Mucosa of descending colon (tissue), 3 donors: Measurements from ENCODE around the gene KMT2B. TPM values are rescaled to one million over a fixed set of nuclear protein-coding genes. Genes with fewer than 3 reads are reported as not detected.

Source experiments
- ATAC-seq: fragments of 200-7000 bp; cut with Tn5 transposase; one replicate; pipeline ENCODE4 v1.9.1; 2020; ENCODE audit warnings: mild to moderate bottlenecking, moderate library complexity
- DNase-seq, 3 donors: peaks; one replicate each; pipeline ENCODE4 v3.0.0-alpha.2; 2020
- H3K36me3 ChIP-seq: fragments of 200-600 bp; one replicate; pipeline ENCODE4 v1.8.0; 2021; ENCODE audit warnings: low read depth, mild to moderate bottlenecking
- H3K4me1 ChIP-seq: fragments of 200-600 bp; one replicate; pipeline ENCODE4 v1.8.0; 2021; ENCODE audit warnings: low read depth, mild to moderate bottlenecking
- H3K4me3 ChIP-seq: fragments of 200-600 bp; one replicate; pipeline ENCODE4 v1.8.0; 2021; ENCODE audit warnings: mild to moderate bottlenecking
- H3K9me3 ChIP-seq: fragments of 200-600 bp; one replicate; pipeline ENCODE4 v1.8.0; 2021; ENCODE audit warnings: mild to moderate bottlenecking
- intact Hi-C, 2 donors: fragments of 100-400 bp; cut with DNase I in 1 of 2; cut with micrococcal nuclease in 1 of 2; formaldehyde crosslinking; loops; one replicate each; pipeline versions ENCODE4 v1.11.0 to v1.11.1; 2022; cut with DNase I, micrococcal nuclease
- total RNA-seq, 3 donors: library from RNA; stranded (reverse); fragmentation: NEBNext Ultra II Directional in 2 of 3; extraction: Animal tissue kit (Norgen Biotek cat#: 25700) in 2 of 3; gene quantifications; one replicate each; pipeline versions ENCODE4 v1.2.1 to v1.2.4, GENCODE V29; 2021 to 2023
- TF ChIP-seq, protein P1 (sequence below): fragments of 200-600 bp; IDR thresholded peaks from one replicate; pipeline ENCODE4 v1.8.0; 2022; ENCODE audit warnings: antibody characterized with exemption, mild to moderate bottlenecking
- donor health status: DM: no; HTN: no; CAD: no; lungs with moderate emphysema.
- donor health status: DM: no; HTN: no; CAD: no.
- donor health status: DM: no; HTN: yes; CAD: no.

The KMT2B gene
- total RNA-seq, 3 donors from 2014 or later: 35.9 to 49.2 (median 37.5) TPM

DNA sequence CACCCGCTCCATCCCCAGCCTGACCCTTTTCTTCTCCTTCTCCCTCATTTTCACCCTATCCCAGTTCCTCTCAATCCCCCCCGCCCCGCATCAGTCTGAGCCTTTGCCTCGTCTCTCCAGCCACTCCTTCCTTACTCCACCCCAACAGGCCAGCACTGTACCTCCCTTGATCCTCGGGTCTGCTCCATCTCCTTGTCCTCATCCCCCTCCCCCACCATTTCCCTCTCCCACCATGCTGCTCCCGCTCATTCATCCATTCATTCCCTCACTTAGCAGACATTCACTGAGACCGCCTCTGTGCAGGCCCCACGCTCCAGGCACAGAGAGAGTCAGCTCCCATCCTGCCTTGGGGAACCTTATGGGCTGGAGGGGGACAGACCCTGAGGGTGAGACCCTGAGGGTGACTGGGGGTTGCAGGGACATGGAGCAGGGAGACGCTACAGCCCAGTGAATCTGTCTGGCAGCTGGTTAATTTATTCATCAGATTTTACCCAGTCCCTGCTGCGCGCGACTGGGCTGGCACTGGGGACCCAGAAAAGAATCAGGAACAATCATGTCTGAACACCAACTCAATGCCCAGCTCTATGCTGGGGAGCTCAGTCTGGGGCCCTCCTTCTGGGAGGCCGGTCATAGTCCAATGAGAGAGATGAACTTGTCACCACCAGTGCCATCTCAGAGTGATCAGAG, 58.4 kb downstream of the KMT2B start:
- H3K4me1 ChIP-seq: no peaks in the 10 kb centered on the region
- TF ChIP-seq, protein P1, sequence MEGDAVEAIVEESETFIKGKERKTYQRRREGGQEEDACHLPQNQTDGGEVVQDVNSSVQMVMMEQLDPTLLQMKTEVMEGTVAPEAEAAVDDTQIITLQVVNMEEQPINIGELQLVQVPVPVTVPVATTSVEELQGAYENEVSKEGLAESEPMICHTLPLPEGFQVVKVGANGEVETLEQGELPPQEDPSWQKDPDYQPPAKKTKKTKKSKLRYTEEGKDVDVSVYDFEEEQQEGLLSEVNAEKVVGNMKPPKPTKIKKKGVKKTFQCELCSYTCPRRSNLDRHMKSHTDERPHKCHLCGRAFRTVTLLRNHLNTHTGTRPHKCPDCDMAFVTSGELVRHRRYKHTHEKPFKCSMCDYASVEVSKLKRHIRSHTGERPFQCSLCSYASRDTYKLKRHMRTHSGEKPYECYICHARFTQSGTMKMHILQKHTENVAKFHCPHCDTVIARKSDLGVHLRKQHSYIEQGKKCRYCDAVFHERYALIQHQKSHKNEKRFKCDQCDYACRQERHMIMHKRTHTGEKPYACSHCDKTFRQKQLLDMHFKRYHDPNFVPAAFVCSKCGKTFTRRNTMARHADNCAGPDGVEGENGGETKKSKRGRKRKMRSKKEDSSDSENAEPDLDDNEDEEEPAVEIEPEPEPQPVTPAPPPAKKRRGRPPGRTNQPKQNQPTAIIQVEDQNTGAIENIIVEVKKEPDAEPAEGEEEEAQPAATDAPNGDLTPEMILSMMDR: no peak
- H3K9me3 ChIP-seq: no peaks in the 10 kb centered on the region
- ATAC-seq: no peak
- no peak for DNase-seq
- H3K4me3 ChIP-seq: no peak overlapping the region
- intact Hi-C loops: no loop called here
- no peaks in the 10 kb centered on the region for H3K36me3 ChIP-seq

DNA sequence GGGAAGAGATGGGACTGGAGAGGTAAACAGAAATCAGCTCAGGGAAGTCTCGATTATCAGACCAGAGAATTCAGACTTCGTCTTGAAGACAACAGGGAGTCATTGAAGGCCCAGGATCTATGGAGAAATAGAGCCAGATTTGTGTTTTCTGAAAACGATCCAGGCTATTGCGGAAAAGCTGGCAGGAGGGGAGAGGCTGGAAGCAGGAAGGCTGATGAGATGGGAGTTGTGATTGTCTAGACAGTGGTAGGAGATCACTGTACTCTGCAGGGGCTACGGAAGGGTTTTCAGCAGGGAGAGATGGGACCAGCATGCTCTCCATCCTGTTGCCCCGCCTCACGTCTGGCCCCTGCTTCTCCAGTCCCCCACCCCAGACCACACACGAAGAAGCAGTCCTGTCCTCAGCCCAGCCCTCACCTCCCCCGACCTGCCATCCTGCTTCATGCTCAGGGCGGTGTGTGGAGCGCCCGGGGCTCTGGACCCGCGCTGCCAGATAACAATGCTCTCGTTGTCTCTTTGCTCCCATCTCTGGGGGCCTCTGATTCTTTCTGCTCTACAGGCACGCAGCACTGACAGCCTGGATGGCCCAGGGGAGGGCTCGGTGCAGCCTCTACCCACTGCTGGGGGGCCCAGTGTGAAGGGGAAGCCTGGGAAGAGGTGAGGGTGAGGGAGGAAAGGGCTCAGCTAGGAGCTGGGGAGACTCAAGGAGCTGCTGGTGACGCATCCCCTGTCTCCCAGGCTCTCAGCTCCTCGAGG, 59.5 kb downstream of the KMT2B start:
- peak in 1 of 3 donors; percentile 23 for DNase-seq
- H3K9me3 ChIP-seq: no peaks in the 10 kb centered on the region
- no peak for ATAC-seq
- no peaks in the 10 kb centered on the region for H3K36me3 ChIP-seq
- no peaks in the 10 kb centered on the region for H3K4me1 ChIP-seq
- intact Hi-C loops: no loop called here
- H3K4me3 ChIP-seq: no peak overlapping the region
- TF ChIP-seq, protein P1: no peak

DNA sequence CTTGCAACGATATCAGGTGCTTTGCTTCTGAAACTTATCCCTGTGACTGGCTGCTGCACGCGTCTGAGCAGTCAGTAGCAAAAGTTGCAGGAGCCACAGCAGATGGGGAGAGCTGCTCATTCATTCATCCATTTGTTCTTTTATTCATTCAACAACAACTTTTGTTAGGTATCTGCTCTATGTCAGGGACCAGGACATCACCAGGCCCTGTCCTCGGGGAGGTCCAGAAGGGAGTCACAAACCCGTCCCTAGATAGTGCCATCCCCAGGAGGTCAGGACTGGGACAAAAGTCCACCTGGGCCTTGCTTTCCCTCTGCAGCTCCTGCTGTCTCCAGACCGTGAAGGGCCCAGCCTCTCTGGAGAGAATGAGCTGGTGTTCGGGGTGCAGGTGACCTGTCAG, 60.2 kb downstream of the KMT2B start:
- TF ChIP-seq, protein P1: no peak
- H3K4me3 ChIP-seq: no peak overlapping the region
- intact Hi-C loops: no loop called here

DNA sequence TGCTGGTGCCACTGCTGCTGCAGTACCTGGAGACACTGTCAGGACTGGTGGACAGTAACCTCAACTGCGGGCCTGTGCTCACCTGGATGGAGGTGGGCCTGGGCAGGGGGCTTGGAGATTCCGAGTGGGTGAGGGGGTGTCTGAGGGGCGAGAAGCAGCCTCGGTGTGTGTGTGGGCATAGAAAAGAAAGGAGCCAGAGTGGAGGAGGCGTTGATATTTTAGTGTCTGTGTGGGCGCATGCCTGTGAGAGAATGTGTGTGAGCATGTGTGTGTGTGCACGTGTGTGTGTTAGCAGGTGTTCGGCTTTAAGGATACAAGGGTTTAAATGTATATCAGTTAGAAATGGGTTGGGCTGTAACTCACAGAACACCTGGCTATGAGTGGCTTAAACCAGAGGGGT, 61.2 kb downstream of the KMT2B start:
- intact Hi-C loops: no loop called here
- DNase-seq: peak in 1 of 3 donors; percentile 10
- Histone ChIP-seq H3K4me3 (no peak overlapping the region), H3K9me3 (no peaks in the 10 kb centered on the region), H3K36me3 (no peaks in the 10 kb centered on the region), H3K4me1 (no peaks in the 10 kb centered on the region)
- ATAC-seq: no peak
- TF ChIP-seq, protein P1: no peak

More for the DNA sequence above, 60.2 kb downstream of the KMT2B start:
- ATAC-seq: no peak
- Histone ChIP-seq H3K4me1 (no peaks in the 10 kb centered on the region), H3K36me3 (no peaks in the 10 kb centered on the region), H3K9me3 (no peaks in the 10 kb centered on the region)
- DNase-seq: no peak

DNA sequence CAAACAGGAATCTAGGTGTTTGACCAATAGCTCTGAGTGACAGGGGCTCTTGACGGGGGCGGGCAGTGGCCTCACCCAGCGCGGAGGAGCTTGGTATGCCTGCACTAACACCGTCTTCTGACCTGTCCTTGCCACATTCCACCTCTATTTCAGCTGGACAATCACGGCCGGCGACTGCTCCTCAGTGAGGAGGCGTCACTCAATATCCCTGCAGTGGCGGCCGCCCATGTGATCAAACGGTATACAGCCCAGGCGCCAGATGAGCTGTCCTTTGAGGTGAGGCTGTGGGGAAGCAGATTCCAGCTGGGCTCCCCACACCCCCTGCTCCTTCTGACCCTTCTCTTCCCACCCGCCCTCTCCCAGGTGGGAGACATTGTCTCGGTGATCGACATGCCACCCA, 62.3 kb downstream of the KMT2B start:
- Histone ChIP-seq H3K36me3 (no peaks in the 10 kb centered on the region), H3K4me3 (no peak overlapping the region), H3K9me3 (no peaks in the 10 kb centered on the region), H3K4me1 (no peaks in the 10 kb centered on the region)
- intact Hi-C loops: no loop called here
- TF ChIP-seq, protein P1: no peak
- ATAC-seq (no peak), DNase-seq (no peak)
